GM18873 (cell line): ENCODE results near the gene MGME1.

Source experiments
- ATAC-seq: cut with Tn5 transposase; IDR thresholded peaks from one replicate; pipeline ENCODE4 v1.9.1; 2021; ENCODE audit warnings: mild to moderate bottlenecking, moderate library complexity, moderate number of reproducible peaks; ENCODE audit not compliant: unreplicated experiment, low FRiP score

MGME1 gene

GRCh38 chr20:17940224-17940971, 28.4 kb upstream of the MGME1 start:
- no peak for ATAC-seq

GRCh38 chr20:17941087-17941825, 27.6 kb upstream of the MGME1 start:
- no peak for ATAC-seq

- ATAC-seq, result no peak
Measured at GRCh38 chr20:17941826-17942196, 27.0 kb upstream of the MGME1 start.

- ATAC-seq, result peak; percentile 68
Measured at GRCh38 chr20:17943343-17943742, 25.5 kb upstream of the MGME1 start.

GRCh38 chr20:17944854-17945474, 23.9 kb upstream of the MGME1 start:
- no peak for ATAC-seq

GRCh38 chr20:17946040-17946439, 22.8 kb upstream of the MGME1 start:
- no peak for ATAC-seq

GRCh38 chr20:17946572-17947473, 22.0 kb upstream of the MGME1 start:
- no peak for ATAC-seq

- ATAC-seq, result no peak
Measured at GRCh38 chr20:17947474-17947815, 21.4 kb upstream of the MGME1 start.

- ATAC-seq, result no peak
Measured at GRCh38 chr20:17948442-17948841, 20.4 kb upstream of the MGME1 start.

- no peak for ATAC-seq
Measured at GRCh38 chr20:17949899-17950298, 18.9 kb upstream of the MGME1 start.

- no peak for ATAC-seq
Measured at GRCh38 chr20:17950670-17951069, 18.1 kb upstream of the MGME1 start.

- ATAC-seq, result no peak
Measured at GRCh38 chr20:17951323-17951722, 17.5 kb upstream of the MGME1 start.

- no peak for ATAC-seq
Measured at GRCh38 chr20:17952692-17953684, 15.8 kb upstream of the MGME1 start.

GRCh38 chr20:17953935-17954334, 14.9 kb upstream of the MGME1 start:
- ATAC-seq, result no peak

GRCh38 chr20:17955302-17955701, 13.5 kb upstream of the MGME1 start:
- ATAC-seq, result no peak

GRCh38 chr20:17956099-17956685, 12.6 kb upstream of the MGME1 start:
- ATAC-seq, result no peak

GRCh38 chr20:17957505-17958363, 11.1 kb upstream of the MGME1 start:
- ATAC-seq, result no peak
